ACHN (cell line): ENCODE measurements around the gene TRIM31.
"Not testable (repeated sequence)": the region's sequence is repeated elsewhere in the genome, so short reads cannot be mapped to it uniquely, and the experiment has no call there.

ENCODE experiments used
- DNase-seq: peaks from one replicate; pipeline ENCODE4 v3.0.0-alpha.2; 2015
- in situ Hi-C: cut with HindIII; loops from 2 replicates; pipeline ENCODE4 v1.10.0; 2017; ENCODE audit warnings: low sequenced_read_pairs, low pct_ligation_motif_present, low pct_unique_long_range_greater_than_20kb

Gene TRIM31

DNA sequence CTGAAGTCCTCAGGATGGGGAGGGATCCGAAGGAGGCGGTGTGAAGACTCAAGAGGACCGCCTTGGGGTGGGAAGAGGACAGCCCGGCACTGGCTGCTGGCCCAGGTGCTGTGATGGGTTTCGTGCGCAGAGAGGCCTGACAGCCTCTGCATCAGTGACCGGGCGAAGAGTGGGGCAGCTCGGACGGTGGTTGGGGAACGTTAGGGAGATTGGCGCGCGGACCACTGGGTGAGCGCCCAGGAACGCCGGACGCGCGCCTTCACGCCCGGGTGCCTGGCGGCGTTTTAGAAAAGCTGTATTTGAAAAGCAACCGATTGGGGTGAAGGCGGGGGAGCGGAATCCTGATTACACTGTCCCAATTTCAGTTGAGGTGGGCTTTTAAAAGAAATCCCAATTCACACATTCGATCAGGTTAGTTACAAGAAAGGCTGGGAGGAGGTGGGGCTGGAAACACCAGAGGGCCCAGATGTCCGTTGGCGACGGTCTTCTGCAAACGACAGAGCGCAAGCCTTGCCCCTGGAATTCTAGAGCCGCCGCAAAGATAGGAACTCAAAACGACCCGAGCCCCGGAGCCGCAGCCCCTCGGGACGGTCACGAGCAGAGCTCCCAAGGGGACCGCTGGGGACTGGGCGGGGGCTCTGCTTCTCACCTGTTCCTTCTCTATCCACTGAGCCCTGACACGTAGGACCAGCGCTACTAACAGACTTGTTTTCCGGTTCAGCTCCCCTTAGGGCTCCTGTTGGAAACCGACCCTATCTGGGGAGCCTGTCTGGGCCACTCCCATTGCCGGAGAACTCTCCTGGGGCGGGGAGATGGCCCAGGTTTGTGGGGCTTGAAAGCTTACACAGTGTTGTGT, 14.6 kb upstream of the TRIM31 start:
- no peak for DNase-seq
- in situ Hi-C loops = no loop called here

DNA sequence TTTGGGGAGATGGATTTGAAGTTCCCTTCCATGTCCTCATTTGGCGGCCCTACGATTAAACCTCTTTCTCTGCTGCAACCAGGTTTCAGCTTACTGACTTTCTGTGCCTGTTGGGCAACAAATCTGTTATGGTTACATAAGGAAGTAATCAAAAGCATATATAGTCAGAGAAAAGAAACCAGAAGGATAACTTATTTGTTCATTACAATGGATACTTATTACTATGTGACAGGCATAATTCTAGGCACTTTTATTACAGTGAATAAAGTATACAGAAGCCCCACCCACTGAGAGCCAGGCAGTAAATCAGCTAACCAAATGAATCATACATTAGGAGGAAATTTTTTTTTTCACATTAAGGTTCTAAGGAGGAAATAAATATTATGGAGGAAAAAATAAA, 9.6 kb upstream of the TRIM31 start:
- in situ Hi-C loops = no loop called here
- no peak for DNase-seq

DNA sequence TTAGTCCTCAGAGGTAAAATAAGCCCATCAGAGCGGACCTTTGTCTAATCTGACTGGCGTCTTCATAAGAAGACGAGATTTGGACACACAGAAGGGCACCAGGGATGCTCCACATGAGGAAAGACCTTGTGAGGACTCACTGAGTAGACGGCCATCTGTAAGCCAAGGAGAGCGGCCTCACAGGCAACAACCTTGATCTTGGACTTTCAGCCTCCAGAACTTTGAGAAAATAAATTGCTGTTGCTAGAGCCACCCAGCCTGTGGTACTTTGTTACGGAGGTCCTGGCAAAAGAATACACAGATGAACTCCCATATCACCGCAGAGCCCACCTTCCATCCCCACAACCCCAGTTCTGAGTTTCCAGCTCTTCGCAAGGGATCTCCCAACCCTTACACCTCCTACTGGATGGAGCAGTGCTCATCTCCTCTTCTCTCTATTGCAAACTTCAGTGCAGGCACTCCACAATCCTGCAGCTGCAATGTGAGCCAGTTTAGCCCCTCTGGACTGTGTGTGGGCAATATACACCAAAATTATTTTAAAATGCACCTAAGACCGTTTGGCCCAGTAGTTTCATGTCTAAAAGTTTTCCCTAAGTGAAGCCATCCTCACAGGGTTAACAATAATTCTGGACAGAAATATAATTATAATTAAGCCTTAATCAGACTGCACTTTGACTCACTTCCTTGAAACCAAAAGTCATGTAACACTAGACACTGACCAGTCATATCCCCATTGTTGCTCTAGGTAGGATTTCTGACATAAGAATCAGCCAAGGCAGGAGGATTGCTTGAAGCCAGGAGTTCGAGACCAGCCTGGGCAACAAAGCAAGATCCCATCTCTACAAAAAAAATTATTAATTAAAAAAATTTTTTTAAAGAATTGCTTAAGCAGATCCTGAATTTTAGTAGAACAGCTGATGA, 8.8 kb upstream of the TRIM31 start:
- in situ Hi-C loops = no loop called here
- no peak for DNase-seq

DNA sequence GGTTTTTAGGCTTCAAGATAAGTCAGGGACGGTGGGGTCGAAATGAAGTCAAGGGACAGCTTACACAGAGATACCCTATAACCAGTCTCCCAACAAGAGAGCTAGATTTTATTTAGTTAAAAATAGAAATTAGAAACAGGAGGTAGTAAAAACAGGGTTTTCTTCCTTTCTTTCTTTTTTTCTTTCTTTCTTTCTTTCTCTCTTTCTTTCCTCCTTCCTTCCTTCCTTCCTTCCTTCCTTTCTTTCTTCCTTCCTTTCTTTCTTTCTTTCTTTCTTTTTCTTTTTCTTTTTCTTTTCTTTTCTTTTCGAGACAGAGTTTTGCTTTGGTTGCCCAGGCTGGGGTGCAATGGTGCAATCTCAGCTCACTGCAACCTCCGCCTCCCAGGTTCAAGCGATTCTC, 5.8 kb upstream of the TRIM31 start:
- DNase-seq, in situ Hi-C loops: not testable (repeated sequence)

DNA sequence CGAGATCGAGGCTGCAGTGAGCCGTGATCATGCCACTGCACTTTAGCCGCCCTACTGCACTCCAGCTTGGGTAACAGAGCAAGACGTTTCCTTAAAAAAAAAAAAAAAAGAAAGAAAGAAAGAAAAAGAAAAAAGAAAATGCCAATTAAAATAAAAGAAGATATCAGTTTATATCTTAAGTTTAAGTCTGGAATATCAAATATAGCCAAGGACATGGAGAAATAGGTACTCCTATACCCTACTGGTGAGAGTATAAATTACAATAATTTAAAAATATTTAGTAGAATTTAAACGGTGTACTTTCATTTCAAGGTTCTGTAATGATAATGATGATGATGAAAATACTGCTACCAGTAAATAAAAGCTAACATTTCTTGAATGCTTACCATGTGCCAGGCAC, 3.8 kb upstream of the TRIM31 start:
- in situ Hi-C loops = no loop called here

DNA sequence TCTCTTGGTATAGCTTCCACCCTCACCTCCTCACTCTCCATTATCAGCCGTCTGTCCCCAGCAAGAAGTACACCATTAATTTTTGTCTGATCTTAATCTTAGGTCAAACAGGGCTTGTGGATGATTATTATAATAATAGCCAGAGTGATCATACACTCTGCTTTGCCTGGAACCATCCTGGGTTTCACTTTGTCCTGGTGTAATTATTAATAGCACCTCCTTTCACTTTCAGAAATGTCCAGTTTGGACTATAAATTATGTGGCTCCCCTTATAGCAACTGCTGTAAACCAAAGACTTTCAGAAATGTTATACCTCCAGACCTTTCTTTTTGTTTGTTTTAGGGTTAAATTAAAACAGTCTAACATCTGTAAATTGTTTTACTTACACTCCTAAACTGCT, 951 bp upstream of the TRIM31 start:
- in situ Hi-C loops = no loop called here
- DNase-seq = peak; percentile 27

More for the DNA sequence above, 3.8 kb upstream of the TRIM31 start:
- DNase-seq = no peak

DNA sequence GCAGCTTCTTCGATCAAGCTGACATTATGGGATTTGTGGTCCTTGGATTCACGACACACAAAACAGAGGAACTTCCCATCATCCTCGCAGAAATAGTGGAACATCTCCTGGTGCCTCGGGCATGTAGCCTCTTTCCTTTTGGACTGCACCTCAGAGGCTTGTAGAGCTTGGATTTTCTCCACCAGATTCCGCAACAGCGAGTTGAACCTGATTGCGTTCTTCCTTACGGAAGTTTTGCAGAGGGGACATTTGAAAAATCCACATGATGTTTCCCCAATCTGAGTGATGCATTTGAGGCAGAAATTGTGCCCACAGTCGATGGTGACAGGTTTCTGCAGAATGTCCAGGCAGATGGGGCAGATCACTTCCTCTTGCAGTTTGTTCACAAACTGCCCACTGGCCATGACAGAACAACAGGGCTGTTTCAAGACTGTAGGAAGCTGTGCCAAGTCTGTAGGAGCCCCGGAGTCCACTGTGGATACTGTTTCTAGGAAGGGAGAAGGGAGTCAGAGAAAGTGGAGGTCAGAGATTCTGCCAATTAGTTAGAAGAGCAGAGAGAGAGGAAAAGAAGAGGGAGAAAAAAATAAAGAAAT, 392 bp downstream of the TRIM31 start:
- in situ Hi-C loops = no loop called here

DNA sequence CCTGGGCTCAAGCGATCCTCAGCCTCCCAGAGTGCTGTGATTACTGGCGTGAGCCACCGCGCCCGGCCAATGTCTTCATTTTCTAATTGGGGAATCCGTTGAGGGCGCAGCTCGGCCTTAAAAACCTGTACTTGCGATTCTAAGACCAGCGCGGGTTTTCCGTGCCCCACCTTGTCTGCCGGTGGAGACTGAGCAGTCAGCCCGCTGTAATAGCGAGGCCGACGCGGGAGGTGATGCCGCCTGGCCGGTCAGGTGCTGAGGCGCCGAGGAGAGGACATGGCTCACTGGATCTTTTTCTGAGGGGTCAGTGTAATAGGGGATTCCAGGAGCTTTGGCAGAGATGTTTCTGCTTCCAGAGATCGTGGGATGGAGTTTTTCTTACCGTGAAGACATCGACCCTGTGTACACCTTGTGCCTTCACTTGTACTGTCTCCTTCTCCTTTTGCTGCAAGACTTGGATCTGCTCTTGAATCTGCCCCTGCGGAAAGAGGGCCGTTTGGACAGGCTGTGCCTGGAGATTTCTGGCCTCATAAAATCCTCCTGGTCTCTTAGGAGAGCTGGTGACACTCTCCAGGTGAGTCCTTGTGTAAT, 1.5 kb downstream of the TRIM31 start:
- no peak for DNase-seq
- in situ Hi-C loops = no loop called here

More for the DNA sequence above, 392 bp downstream of the TRIM31 start:
- no peak for DNase-seq

DNA sequence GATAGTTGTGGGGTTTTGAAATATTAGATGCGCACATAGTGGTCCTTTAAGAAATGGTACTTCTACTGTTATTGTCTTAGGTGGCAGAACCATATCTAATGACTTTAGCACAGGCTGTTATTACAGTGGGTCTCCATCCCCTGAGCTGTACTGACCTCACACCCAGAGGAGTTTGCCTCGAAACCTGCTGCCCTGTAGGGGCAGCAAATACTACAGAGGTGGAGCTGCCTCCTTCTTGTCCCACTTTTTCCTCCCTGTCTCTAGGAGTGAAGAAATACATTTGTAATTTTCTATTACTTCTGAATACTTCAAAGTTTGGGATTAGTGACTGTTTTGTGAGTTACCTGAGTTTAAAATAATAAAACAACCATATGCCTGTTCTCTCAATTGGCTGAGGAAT, 8.2 kb downstream of the TRIM31 start:
- in situ Hi-C loops = no loop called here
- DNase-seq = no peak

DNA sequence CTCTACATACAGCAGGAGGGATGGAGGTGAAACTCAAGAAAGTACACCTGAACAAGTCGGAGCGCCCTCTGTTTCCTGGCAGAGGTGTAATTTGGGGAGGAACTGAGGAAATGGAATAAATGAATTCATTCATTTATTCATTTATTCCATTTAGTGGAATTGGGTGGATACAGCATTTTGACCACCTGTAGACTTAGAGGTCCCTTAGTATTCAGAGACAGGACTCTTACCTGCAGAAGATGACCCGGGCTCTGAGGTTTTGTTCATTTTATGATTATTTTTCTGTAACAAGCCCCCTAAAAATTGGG, 9.1 kb downstream of the TRIM31 start:
- in situ Hi-C loops = no loop called here
- no peak for DNase-seq

DNA sequence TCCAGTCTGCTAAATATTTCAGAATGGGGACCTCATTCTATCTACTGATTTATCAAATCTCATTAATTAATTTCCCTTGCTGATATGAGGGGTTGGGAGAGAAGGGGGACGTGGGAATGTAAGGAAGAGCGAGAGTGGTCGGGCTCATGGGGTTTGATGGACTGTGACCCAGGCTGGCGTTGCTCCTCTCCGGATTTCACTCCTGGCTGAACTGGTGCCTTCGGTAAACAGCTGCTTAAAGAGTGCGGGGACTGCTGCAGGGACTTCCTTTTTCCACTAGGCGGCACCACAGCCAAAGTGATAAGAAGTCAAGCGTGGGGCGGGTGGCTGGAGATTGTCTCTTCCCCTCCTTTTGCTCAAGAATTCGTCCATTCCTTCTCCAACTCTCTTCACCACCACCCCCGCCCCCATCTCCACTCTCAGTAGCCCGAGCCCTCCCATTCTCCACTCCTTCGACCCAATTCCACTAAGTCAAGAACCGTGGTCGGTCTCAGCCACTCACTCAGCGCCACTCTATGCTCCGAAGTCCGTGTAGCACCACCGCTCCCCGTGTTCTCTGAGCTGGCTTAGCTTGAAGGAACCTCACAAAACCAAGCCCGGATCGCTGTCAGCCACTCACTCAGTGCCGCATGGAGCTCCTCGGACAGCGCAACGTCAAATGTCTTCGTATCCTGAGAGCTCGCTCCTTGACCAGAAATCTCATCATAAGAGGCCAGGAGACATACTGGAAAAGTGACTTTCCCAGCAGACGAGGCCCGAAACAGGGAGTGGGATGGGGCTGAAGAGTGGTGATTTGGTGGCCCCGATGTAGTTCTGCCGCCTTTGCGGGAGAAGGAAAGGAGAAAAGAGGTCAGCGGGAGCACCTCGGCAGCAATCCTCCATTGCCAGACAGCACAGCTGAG, 9.7 kb downstream of the TRIM31 start:
- in situ Hi-C loops = no loop called here
- DNase-seq = peak; percentile 85

DNA sequence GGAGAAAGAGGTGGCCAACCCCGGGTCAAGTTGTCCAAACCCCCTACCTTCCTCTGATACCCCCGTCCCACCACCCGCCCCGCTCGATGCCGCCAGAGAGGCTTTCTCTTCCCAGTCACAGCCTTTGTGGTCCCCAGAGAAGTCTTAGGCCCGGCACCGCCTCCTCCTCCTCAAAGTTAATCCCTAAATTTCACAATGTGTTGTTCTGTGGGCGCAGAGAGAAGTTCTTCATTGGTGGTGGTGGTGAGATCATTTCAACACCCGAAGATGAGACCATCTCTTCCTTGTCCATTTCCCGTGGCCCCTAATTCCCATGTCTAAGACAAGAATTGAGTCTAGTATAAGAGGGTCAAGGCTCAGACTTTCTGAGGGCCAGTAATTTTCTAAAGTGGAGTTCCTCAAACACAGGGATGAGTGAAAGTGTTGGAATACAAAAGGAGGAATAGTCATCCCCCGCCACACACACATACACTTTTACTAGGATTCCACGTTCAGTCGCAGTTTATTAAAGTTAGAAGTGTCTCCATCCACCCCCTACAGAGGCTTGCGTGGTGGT, 10.4 kb downstream of the TRIM31 start:
- in situ Hi-C loops = no loop called here
- DNase-seq = no peak

DNA sequence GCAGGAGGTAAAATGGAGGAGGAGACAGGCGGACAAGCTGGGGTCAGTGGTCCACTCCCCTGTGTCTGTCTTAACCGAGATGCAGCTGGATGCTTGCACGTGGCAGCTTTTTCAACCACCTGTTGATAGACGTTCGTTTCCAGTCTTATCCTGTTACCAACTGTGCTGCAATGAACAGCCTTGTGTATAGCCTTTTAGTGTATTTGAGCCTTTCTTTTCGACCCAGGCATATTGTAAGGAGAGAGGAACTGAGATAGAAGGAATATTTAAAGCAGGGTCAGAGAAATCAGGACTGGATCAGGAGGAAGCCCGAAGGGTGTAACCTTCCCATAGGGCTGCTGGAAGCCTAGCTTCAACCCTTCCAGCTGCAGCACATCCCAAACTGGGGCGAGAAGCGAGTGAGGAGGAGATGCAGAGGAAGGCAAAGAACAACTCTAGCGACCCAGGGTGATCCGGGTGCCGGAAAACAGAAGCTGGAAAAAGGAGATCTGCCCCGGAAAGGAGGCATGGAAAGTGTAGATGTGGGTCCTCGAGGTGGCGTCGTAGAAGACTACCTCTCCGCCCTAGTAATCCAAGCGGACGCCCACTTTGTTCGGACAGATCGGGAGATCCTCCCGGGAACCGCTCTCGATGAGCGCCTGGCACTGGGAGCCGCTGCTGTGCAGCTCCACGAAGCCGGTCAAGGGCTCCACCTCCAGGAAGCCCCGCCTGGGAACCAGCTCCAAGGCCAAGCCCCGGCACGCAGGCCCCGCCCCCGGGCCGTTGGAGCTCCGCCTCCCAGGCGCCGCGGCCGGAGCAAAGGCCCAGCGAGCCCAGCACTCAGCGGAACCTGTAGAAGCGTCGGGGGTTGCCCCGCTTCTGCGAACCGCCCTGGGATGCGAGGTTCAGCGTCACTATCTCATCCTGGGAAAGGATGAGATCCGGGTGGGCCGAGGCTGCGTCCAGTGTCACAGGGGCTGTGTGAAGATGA, 11.2 kb downstream of the TRIM31 start:
- DNase-seq = peak; percentile 85
- in situ Hi-C loops = no loop called here

DNA sequence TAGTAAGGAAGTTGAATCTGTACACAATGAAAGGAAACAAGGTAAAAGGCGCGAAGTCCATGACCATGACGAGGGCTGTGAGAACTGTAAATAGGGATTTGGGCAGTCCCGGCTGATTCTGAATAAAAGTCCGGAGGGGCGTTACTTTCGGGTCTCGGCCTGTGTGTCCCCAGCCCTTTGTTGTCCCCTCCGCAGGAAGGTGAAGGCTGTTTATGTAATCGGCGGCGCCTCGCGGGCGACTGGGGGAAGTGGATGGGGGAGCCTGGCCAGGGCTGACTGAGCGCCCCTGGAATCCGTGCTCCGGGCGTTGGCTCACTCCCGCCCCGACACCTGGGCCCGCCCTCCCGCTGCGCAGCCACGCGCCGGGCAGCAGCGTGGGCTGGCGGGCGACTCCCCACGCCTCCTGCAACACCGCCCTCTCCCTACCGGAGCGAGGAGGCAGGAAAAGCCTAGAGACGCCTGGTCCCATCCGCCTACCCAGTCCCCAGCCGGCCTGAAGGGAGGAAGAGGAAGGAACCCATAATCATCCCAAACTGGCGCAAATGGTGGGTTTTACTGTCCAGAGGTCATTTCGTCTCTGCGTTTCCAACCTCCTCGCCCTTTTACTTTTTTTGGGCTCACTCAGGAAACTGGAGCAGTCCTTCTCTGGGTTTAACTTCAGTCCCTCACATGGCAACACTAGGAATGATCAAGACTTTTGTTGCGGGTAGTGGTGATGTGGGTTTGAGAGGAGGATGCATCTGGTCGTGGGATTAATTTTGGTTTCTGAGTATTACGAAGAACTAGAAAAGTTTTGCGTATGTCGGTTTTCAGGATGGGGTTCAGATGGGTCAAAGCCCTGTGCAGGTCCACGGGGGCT, 12.1 kb downstream of the TRIM31 start:
- no peak for DNase-seq
- in situ Hi-C loops = no loop called here

DNA sequence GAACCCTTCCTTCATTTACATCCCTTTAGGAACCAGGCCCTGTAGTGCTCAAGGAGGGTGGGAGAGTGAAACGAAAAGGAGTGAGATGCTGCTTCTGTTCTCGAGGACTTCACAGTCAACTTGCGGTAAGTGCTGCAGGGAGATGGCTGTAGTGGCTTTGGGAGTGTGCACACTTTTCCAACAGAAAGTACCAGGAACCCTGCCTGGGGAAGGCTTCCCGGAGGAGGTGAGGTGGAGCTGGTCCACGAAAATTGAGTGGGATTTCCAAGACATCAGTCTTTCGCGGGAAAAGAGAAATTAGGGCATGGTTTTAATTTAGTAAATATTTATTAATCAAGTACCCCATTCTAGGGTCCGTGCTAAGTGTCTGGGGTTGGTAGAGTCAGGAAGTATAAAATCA, 12.7 kb downstream of the TRIM31 start:
- DNase-seq = no peak
- in situ Hi-C loops = no loop called here
